ENCODE results near the gene KLF15. TPM values are rescaled to one million over a fixed set of nuclear protein-coding genes. Genes with fewer than 3 reads are reported as not detected.

KLF15 gene
- total and polyA plus RNA-seq, 2 of the 4 experiments (the other 2 are of a cell fraction) = 0.18 to 0.24 TPM

- no peaks in the 10 kb centered on the region for H3K9me1 ChIP-seq (ENCODE audit: insufficient read depth, low read length)
- H3K9ac ChIP-seq (ENCODE audit: low read depth, low read length) = no peak overlapping the region
- BruUV-seq (replicated peaks) = no TSS peak
- H3K27me3 ChIP-seq (ENCODE audit: control insufficient read depth, insufficient read depth, low read length) = peaks cover 17% of the 10 kb centered on the region
- peaks cover 2% of the 10 kb centered on the region; the same call in 1 of the 2 replicates for H3K9me3 ChIP-seq (ENCODE audit: control insufficient read depth, insufficient read depth, low read length)
- no peak overlapping the region for H3K56ac ChIP-seq (ENCODE audit: extremely low read depth, insufficient read depth, low read length)
- H2AK5ac ChIP-seq (ENCODE audit: low read depth, low read length) = no peak overlapping the region
- H4K91ac ChIP-seq (ENCODE audit: insufficient read depth, low read depth, low read length) = no peak overlapping the region
- no peak overlapping the region for H3K4me2 ChIP-seq (ENCODE audit: low read depth, low read length)
- dilution Hi-C loops (cut with HindIII; ENCODE audit: low sequenced_read_pairs, unreplicated experiment) = no loop called here
- H2AFZ ChIP-seq (replicated peaks; ENCODE audit: low read length, poor library complexity) = no peak overlapping the region
- intact Hi-C loops (cut with micrococcal nuclease) = no loop called here
- H4K5ac ChIP-seq (ENCODE audit: low read depth, low read length) = no peak overlapping the region
- ChIA-PET POLR2A (ENCODE audit: unreplicated experiment) (no interaction called here), CTCF (no interaction called here)
- H3K18ac ChIP-seq (ENCODE audit: low read depth, low read length) = no peak overlapping the region
- no peak overlapping the region for H2BK15ac ChIP-seq (ENCODE audit: low read depth, low read length)
- TF ChIP-seq, protein P1, sequence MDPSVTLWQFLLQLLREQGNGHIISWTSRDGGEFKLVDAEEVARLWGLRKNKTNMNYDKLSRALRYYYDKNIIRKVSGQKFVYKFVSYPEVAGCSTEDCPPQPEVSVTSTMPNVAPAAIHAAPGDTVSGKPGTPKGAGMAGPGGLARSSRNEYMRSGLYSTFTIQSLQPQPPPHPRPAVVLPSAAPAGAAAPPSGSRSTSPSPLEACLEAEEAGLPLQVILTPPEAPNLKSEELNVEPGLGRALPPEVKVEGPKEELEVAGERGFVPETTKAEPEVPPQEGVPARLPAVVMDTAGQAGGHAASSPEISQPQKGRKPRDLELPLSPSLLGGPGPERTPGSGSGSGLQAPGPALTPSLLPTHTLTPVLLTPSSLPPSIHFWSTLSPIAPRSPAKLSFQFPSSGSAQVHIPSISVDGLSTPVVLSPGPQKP (IDR thresholded peaks at IDR 0.05; ENCODE audit: borderline replicate concordance, low read depth, low read length) = no peak
- TF ChIP-seq, protein P2, sequence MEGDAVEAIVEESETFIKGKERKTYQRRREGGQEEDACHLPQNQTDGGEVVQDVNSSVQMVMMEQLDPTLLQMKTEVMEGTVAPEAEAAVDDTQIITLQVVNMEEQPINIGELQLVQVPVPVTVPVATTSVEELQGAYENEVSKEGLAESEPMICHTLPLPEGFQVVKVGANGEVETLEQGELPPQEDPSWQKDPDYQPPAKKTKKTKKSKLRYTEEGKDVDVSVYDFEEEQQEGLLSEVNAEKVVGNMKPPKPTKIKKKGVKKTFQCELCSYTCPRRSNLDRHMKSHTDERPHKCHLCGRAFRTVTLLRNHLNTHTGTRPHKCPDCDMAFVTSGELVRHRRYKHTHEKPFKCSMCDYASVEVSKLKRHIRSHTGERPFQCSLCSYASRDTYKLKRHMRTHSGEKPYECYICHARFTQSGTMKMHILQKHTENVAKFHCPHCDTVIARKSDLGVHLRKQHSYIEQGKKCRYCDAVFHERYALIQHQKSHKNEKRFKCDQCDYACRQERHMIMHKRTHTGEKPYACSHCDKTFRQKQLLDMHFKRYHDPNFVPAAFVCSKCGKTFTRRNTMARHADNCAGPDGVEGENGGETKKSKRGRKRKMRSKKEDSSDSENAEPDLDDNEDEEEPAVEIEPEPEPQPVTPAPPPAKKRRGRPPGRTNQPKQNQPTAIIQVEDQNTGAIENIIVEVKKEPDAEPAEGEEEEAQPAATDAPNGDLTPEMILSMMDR (conservative IDR thresholded peaks at IDR 0.05; ENCODE audit: low read depth, low read length) = no peak
- no peak for TF ChIP-seq SMC3 (IDR thresholded peaks at IDR 0.05; ENCODE audit: low read depth, low read length)
- no peak for TF ChIP-seq CEBPB (IDR thresholded peaks at IDR 0.05; ENCODE audit: low read depth, low read length)
- TF ChIP-seq CHD1 (IDR thresholded peaks at IDR 0.05; ENCODE audit: low read depth, low read length) = no peak
- TF ChIP-seq MAZ (IDR thresholded peaks at IDR 0.05; ENCODE audit: borderline replicate concordance, low read depth, low read length) = no peak
- no peak for TF ChIP-seq POLR2A (IDR thresholded peaks at IDR 0.05; ENCODE audit: low read depth, low read length)
- no peak for TF ChIP-seq RAD21 (IDR thresholded peaks at IDR 0.05; ENCODE audit: low read length)
- TF ChIP-seq RCOR1 (IDR thresholded peaks at IDR 0.05; ENCODE audit: insufficient replicate concordance, low read length) = no peak
- no peak for TF ChIP-seq USF2 (IDR thresholded peaks at IDR 0.05; ENCODE audit: low read depth, low read length)
- no peak for TF ChIP-seq MAFK (IDR thresholded peaks at IDR 0.05; ENCODE audit: low read depth, low read length)
- TF ChIP-seq BHLHE40 (IDR thresholded peaks at IDR 0.05; ENCODE audit: low read depth, low read length) = no peak
- no peak for TF ChIP-seq MXI1 (IDR thresholded peaks at IDR 0.05; ENCODE audit: borderline replicate concordance, low read depth, low read length)
- no peak for TF ChIP-seq RFX5 (IDR thresholded peaks at IDR 0.05; ENCODE audit: low read depth, low read length)
- TF ChIP-seq FOS (IDR thresholded peaks at IDR 0.05; ENCODE audit: low read depth, low read length) = no peak
- in situ Hi-C loops (cut with MboI; ENCODE audit: low sequenced_read_pairs) = no loop called here
- H3K79me1 ChIP-seq (ENCODE audit: low read depth in 1 of 2, low read length in 2 of 2) = no peaks in the 10 kb centered on the region
- H4K20me1 ChIP-seq (ENCODE audit: insufficient read depth, low read length) = no peaks in the 10 kb centered on the region; the same call in 1 of the 2 replicates
- WGBS, 2 experiments (ENCODE audit: extremely low coverage in 2 of 2, insufficient read length in 1 of 2) = no CpG with 5 or more reads among the region's 7 CpGs
- no peak overlapping the region for H3K27ac ChIP-seq (ENCODE audit: insufficient read depth, low read length)
- H3K14ac ChIP-seq (replicated peaks; ENCODE audit: low read depth, low read length) = no peak overlapping the region
- no peak overlapping the region for H2AK9ac ChIP-seq (replicated peaks; ENCODE audit: low read depth, low read length, poor library complexity)
- H3K23ac ChIP-seq (ENCODE audit: low read depth, low read length) = no peak overlapping the region
- H3K4me3 ChIP-seq (ENCODE audit: insufficient read depth, low read depth, low read length) = no peak overlapping the region
- H2BK5ac ChIP-seq (ENCODE audit: low read depth, low read length, poor library complexity, severe bottlenecking) = no peak overlapping the region
- H2BK20ac ChIP-seq (ENCODE audit: low read depth, low read length) = no peak overlapping the region
- DNase-seq (no peak), ATAC-seq (ENCODE audit: low read depth) (no peak)
- peaks cover 1% of the 10 kb centered on the region; the same call in 1 of the 2 replicates for H3K36me3 ChIP-seq (ENCODE audit: control insufficient read depth, insufficient read depth, low read length)
- H3K4ac ChIP-seq (ENCODE audit: low read depth, low read length) = no peak overlapping the region
- peaks cover 3% of the 10 kb centered on the region; the same call in 1 of the 2 replicates for H3K4me1 ChIP-seq (ENCODE audit: control insufficient read depth, insufficient read depth, low read length)
- no peak overlapping the region for H2BK120ac ChIP-seq (ENCODE audit: low read depth, low read length)
- H4K8ac ChIP-seq (ENCODE audit: low read depth in 2 of 2, low read length in 2 of 2) = no peak overlapping the region
These were observed 2.4 kb downstream of the KLF15 start for GRCh38 chr3:126354776-126355175.
